ENCODE measurements around the gene ASCC2. TPM values are rescaled to one million over a fixed set of nuclear protein-coding genes. Genes with fewer than 3 reads are reported as not detected.

The ASCC2 gene, protein sequence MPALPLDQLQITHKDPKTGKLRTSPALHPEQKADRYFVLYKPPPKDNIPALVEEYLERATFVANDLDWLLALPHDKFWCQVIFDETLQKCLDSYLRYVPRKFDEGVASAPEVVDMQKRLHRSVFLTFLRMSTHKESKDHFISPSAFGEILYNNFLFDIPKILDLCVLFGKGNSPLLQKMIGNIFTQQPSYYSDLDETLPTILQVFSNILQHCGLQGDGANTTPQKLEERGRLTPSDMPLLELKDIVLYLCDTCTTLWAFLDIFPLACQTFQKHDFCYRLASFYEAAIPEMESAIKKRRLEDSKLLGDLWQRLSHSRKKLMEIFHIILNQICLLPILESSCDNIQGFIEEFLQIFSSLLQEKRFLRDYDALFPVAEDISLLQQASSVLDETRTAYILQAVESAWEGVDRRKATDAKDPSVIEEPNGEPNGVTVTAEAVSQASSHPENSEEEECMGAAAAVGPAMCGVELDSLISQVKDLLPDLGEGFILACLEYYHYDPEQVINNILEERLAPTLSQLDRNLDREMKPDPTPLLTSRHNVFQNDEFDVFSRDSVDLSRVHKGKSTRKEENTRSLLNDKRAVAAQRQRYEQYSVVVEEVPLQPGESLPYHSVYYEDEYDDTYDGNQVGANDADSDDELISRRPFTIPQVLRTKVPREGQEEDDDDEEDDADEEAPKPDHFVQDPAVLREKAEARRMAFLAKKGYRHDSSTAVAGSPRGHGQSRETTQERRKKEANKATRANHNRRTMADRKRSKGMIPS
- 10 to 100 TPM; 70.9 to 73.5 TPM for total RNA-seq

DNA sequence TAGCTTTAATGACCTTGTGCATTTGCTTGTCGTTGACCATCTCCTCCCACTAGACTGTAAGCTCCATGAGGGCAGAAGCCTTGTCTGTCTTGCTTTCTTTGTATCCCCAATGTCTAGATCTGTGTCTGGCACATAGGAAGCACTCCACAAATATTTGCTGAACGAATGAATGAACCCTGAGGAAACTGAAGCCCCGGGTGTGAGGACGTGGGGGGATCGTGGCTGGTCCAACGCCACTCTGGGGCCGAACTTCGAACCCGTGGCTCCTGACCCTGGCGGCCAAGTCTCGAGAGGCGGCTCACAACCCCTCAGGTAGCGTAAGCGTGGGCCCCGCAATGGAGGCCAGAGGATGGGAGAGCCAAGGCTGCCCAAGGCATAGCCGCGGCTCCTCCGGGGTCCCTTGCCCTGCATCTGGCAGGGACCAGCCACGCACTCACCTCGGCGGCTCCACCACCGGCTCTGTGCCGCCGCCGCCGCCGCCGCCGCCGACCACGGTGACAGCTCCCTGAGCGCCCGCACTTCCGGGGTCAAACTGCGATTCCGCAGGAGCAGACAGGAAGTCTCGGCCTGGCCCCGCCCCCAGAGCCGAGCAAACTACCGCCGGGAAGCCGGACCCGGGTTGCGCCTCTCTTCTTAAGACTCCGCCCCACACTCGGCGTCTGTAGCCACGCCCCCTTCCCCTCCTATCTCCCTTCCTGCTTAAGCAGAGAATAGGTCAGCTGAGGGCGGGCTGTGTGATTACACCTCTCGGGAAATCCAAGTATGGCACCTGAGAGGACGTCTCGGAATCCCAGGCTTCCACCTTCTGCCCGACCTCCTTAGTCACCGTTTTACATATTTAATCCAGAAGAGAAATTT, at the start of gene ASCC2:
ASCC2 (minus strand) TSS at position 534 of the 858 bp plus-strand sequence. CDS start 5,949 bp downstream, outside the sequence.
- Mint-ChIP-seq H3K4me3 (peak within 1 kb of the TSS; percentile 89), H3K9me3 (no peaks in the 10 kb centered on the region), H3K27ac (peak within 1 kb of the TSS; percentile 93), H3K4me1 (peaks cover 34% of the 10 kb centered on the region), H3K36me3 (peaks cover 5% of the 10 kb centered on the region), H3K27me3 (no peaks in the 10 kb centered on the region)
- DNase-seq, result peak; percentile 99

DNA sequence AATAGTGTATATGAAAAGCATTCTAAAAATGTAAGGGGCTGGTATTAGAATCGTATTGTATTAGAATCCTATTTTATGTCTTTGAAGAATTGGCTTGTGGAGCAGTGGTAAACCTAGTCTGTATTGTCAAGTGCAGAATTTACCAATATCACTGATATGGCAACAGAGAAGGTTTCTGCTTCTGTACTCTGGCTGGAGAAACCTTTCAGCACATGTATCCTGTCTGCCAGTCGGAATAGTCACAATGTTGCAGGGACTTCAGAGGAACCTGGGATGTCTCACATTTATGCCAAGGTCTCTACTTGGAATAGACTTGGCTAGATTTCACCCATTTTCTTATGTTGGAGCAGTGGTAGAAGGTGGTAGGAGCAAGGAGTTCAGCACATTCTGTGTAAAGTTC, 49.3 kb upstream of the ASCC2 start:
- no peak overlapping the region for H3K4me3 Mint-ChIP-seq
- no peak overlapping the region for H3K27ac Mint-ChIP-seq
- no peak for DNase-seq
- H3K9me3 Mint-ChIP-seq, result no peaks in the 10 kb centered on the region
- no peaks in the 10 kb centered on the region for H3K27me3 Mint-ChIP-seq
- H3K36me3 Mint-ChIP-seq, result peaks cover 4% of the 10 kb centered on the region
- H3K4me1 Mint-ChIP-seq, result peaks cover 15% of the 10 kb centered on the region

DNA sequence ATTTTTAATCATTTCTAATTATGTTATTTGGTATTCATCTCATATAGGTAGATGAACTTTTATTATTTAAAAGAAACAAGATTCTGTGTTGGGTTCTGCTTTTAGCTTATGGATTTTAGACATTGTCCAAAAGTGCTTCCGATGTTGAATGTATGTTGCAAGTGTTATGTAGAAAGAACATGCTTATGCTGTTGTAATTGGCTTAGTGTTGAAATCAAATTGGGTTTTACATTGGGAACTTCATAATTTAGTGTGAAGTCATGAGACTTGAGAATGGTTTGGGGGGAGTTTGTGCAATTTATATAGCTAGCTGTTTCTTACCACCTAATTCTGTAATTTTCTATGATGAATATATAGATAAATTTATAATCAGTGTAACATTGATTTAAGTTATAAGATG, 48.5 kb upstream of the ASCC2 start:
- DNase-seq, result no peak
- peaks cover 12% of the 10 kb centered on the region for H3K4me1 Mint-ChIP-seq
- peaks cover 4% of the 10 kb centered on the region for H3K36me3 Mint-ChIP-seq
- no peaks in the 10 kb centered on the region for H3K9me3 Mint-ChIP-seq
- no peak overlapping the region for H3K4me3 Mint-ChIP-seq
- no peak overlapping the region for H3K27ac Mint-ChIP-seq
- H3K27me3 Mint-ChIP-seq, result no peaks in the 10 kb centered on the region

DNA sequence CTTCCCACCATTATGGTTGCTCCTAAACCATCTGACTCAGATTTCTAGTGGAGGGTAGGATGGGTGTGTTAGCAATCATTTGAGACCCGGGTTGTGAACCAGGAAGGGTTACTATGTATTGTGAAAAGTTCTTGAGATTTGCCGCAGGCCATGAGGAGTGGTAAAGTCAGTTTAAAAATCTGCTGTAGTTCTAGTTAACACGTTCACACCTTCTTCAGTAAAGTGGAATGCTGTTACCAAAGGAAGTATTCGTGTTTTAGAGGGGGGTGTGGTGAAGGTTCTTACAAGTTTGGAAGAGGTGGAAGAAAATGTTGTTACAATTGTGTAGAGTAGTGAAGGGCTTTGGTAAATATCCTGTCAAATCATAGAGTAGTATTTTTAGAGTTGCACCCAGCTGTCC, 47.5 kb upstream of the ASCC2 start:
- no peak for DNase-seq
- Mint-ChIP-seq H3K9me3 (no peaks in the 10 kb centered on the region), H3K36me3 (peaks cover 4% of the 10 kb centered on the region), H3K4me3 (no peak overlapping the region), H3K27me3 (no peaks in the 10 kb centered on the region), H3K27ac (no peak overlapping the region), H3K4me1 (peaks cover 9% of the 10 kb centered on the region)

DNA sequence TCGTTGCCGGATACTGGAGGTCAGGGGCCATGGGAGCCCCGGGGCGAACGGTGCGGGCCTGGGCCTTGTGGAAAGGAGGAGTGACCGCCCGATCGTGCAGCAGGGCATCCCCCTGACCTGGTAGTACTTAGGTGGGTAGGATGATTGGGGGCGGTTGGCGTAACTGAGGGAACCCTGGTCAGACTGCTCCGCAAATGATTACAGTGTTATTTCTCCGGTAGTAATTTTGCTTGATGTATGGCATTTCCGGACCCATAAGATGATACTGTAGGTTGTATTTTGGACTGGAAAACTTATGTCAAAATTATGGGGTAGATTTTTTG, 45.7 kb upstream of the ASCC2 start:
- peaks cover 5% of the 10 kb centered on the region for H3K4me1 Mint-ChIP-seq
- peak overlapping the region; percentile 90 for H3K4me3 Mint-ChIP-seq
- peaks cover 4% of the 10 kb centered on the region for H3K36me3 Mint-ChIP-seq
- H3K9me3 Mint-ChIP-seq, result no peaks in the 10 kb centered on the region
- no peak for DNase-seq
- H3K27ac Mint-ChIP-seq, result peak overlapping the region; percentile 69
- no peaks in the 10 kb centered on the region for H3K27me3 Mint-ChIP-seq

DNA sequence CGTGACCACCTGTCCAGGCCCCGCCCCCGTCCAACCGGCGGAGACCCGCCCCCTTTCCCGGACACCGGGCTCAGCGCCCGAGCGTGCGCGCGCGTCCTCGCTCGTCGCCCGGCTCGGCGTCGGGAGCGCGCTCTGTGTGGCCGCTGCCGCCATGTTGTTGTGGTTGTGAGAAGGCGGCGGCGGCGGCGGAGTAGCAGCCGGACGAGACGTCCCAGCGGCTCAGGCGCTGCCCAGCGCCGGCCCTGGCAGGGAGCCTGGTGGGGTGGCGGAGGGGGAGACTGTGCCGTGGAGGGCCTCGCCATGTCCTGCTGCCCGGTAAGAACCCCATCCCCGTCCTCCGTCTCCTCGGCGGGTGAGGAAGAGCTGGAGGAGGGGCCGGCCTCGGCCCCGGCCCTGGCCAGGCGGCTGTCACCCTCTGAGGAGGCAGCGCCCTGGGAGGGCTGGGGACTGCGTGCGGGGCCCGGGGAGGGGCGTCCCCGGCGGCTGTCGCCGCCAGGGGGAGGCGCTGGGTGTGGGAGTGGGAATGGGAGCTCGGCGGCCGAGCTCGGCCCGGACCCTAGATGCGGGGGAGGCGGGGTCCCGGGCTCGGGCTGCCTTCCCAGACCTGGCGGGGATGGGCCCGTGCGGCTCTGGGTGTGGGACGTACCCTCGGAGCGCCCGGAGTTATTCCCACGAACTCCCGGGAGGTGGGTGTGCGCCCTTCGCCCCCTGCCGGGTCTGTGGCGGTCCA, 45.1 kb upstream of the ASCC2 start, which contains the start of gene MTMR3:
MTMR3 (plus strand) TSS at position 130 of the 730 bp plus-strand sequence. CDS start 87,886 bp downstream, outside the sequence.
- Mint-ChIP-seq H3K9me3 (no peaks in the 10 kb centered on the region), H3K4me3 (peak within 1 kb of the TSS; percentile 90), H3K27me3 (no peaks in the 10 kb centered on the region), H3K27ac (peak within 1 kb of the TSS; percentile 70), H3K36me3 (peaks cover 4% of the 10 kb centered on the region), H3K4me1 (peaks cover 5% of the 10 kb centered on the region)
- peak; percentile 95 for DNase-seq

DNA sequence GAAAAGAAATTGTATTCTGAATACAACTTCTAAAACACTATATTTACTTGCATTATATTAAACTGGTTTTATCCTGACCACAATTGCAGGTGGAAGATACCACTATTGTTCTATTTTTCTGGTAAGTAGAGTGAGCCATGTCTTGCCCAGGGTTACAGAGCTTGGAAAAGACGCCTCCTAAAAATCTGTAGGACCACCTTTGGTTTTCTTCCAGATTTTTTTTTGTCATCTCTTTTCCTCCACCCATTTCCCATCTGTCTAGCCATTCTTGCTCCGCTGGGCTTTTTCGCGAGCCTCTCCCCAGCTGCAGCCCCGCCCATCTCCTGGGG, 44.6 kb upstream of the ASCC2 start:
- peaks cover 5% of the 10 kb centered on the region for H3K4me1 Mint-ChIP-seq

DNA sequence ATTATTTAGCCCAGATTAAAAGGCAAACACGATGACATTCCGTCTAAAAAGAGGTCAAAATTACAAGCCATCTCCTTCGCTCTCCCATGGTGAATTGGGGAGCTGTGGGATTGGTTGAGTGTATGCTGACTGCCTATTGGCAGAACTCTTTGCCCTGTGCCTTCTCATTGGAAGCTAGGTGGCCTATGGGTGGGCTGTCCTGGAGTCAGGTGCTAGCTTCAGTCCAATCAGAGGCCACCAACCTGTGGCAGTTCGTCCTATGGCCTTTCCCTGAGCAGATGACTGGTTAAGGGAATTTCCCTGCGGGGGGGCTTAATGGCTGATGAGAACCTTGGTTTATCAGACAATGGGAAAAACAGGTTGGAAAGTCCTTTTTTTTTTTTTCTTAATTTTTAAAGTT, 41.7 kb upstream of the ASCC2 start:
- Mint-ChIP-seq H3K4me1 (peaks cover 4% of the 10 kb centered on the region), H3K27me3 (no peaks in the 10 kb centered on the region), H3K4me3 (no peak overlapping the region), H3K27ac (no peak overlapping the region), H3K36me3 (peaks cover 4% of the 10 kb centered on the region), H3K9me3 (no peaks in the 10 kb centered on the region)
- peak; percentile 34 for DNase-seq

More for the DNA sequence above, 44.6 kb upstream of the ASCC2 start:
- Mint-ChIP-seq H3K36me3 (peaks cover 4% of the 10 kb centered on the region), H3K4me3 (peak overlapping the region; percentile 90), H3K27ac (no peak overlapping the region), H3K27me3 (no peaks in the 10 kb centered on the region), H3K9me3 (no peaks in the 10 kb centered on the region)
- DNase-seq, result no peak

DNA sequence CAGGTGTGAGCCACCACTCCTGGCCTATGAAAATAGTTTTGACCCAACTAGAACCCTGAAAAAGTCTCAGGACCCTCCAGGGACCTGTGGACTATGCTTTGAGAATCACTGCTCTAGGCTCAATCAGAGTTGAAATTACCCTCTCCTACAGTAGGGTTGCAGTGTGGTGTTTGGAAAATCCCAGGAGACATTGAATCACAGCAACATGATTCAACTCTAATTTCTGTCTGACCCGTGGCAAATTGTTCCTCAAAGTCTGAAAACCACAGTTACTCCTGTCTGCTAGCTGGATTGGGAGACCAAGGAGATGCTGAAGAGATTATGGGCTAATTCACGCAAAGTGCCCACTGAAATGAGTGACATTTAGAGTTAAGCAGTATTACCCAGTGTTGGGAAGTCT, 39.5 kb upstream of the ASCC2 start:
- H3K4me3 Mint-ChIP-seq, result no peak overlapping the region
- DNase-seq, result no peak
- no peaks in the 10 kb centered on the region for H3K9me3 Mint-ChIP-seq
- no peaks in the 10 kb centered on the region for H3K4me1 Mint-ChIP-seq
- H3K36me3 Mint-ChIP-seq, result no peaks in the 10 kb centered on the region
- H3K27me3 Mint-ChIP-seq, result no peaks in the 10 kb centered on the region
- H3K27ac Mint-ChIP-seq, result no peak overlapping the region

DNA sequence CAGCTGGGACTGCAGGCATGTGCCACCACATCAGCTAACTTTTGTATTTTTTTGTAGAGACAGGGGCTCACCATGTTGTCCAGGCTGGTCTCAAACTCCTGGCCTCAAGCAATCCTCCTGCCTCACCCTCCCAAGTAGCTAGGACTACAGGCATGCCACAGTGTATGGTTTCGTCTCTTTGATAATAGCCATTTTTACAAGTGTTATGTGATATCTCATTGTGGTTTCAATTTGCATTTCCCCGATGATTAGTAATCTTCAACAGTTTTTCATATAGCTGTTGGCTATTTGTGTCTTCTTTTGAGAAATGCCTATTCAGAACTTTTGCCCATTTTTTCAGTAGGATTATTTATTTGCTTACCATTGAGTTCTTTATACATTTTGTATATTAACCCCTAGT, 35.9 kb upstream of the ASCC2 start:
- Mint-ChIP-seq H3K27ac (no peak overlapping the region), H3K36me3 (no peaks in the 10 kb centered on the region), H3K4me3 (no peak overlapping the region), H3K4me1 (peaks cover 5% of the 10 kb centered on the region), H3K27me3 (no peaks in the 10 kb centered on the region), H3K9me3 (no peaks in the 10 kb centered on the region)
- DNase-seq, result no peak

DNA sequence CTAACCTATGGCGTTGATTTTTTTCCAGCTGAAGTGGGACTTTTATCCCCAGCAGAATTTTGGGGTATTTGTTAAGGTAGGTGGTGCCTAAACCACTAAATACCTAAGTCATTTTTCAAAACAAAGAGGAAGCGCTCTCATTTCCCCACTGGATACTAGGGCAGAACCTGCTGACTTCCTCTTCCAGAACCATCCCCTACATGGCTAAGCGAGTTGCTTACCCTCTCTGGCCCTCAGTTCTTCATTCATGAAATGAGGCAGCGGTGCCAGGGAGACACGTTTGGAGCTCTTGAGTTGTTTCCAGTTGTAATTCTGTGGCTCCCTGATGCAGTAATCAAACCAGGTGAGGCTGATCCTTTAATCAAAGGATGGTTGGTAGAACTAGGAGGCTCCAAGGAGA, 34.9 kb upstream of the ASCC2 start:
- no peak for DNase-seq
- H3K27ac Mint-ChIP-seq, result no peak overlapping the region
- H3K27me3 Mint-ChIP-seq, result no peaks in the 10 kb centered on the region
- H3K4me1 Mint-ChIP-seq, result peaks cover 5% of the 10 kb centered on the region
- no peaks in the 10 kb centered on the region for H3K36me3 Mint-ChIP-seq
- no peaks in the 10 kb centered on the region for H3K9me3 Mint-ChIP-seq
- no peak overlapping the region for H3K4me3 Mint-ChIP-seq

DNA sequence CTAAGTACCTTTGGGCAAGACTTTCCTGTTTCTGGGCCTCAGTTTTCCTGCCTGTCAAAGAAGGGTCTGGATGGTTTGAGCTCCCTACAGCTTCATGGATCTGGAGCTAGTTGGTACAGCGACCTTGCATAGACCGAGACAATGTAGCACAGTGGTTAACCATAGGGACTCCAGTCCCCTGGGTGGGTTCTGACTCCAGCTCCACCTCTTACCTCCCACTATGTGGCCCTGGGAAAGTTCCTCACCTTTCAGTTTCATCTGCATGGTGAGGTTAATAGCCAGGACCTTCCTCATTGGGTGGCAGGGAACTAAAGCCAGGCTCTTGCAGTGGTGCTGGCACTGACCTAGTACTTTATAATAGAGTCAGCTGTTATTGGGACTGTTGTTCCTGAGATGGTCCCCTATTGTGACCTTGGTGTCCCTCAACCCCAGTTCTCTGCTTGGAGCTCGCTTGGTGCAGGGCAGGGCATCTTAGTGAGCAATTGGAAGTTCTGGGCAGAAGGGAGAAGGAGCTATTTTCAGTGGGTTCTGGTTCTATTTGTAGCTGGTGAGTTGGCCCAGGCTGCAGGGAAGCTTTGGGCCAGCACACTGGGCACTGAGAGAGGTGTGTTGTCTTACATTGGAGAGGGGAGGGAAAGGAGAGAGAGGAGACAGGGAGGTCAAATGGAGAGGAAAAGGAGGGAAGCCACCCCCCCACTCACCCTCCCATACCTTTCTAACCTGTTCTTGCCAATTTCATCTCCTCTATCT, 34.2 kb upstream of the ASCC2 start:
- no peak for DNase-seq
- H3K36me3 Mint-ChIP-seq, result no peaks in the 10 kb centered on the region
- H3K27ac Mint-ChIP-seq, result no peak overlapping the region
- H3K27me3 Mint-ChIP-seq, result no peaks in the 10 kb centered on the region
- peaks cover 5% of the 10 kb centered on the region for H3K4me1 Mint-ChIP-seq
- no peak overlapping the region for H3K4me3 Mint-ChIP-seq
- H3K9me3 Mint-ChIP-seq, result no peaks in the 10 kb centered on the region

DNA sequence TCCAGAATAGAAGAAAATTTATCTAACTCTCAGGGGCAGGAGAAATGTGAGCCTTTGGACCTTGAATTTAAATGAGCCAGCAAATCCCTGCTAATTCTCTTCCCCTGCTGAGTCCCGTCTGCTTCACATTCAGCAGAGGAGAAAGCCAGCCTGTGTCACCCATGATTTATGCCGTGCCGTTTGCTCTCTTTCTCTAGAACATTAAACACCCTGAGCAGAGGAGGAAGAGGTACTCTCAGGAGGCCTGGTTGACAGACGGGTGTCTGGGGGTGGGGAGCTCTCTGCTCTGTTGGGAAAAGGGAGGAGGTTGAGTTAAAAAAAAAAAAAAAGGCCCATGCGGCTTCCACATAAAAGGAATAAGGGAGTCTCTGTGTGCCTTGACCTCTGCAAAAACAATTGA, 33.6 kb upstream of the ASCC2 start:
- H3K9me3 Mint-ChIP-seq, result no peaks in the 10 kb centered on the region
- no peaks in the 10 kb centered on the region for H3K36me3 Mint-ChIP-seq
- H3K4me1 Mint-ChIP-seq, result peaks cover 5% of the 10 kb centered on the region
- H3K4me3 Mint-ChIP-seq, result no peak overlapping the region
- H3K27ac Mint-ChIP-seq, result no peak overlapping the region
- no peak for DNase-seq
- no peaks in the 10 kb centered on the region for H3K27me3 Mint-ChIP-seq

DNA sequence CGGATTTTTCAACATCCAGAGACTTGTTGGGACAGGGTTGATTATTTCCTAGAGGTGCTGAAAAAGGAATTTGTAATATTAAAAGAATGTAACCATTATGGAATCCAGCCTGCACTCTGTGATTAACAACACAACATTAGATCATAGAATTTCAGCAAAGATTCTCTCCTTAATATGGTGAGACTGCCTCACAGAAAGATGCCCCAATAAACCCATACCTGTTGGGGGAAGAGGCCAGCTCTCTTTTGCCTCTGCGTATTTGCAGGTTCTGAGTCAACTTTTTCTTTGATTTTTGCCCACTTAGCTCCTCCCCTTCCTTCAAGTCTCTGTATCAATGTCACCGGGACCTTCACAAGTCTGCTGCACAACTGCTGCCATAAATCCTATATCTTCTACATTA, 32.5 kb upstream of the ASCC2 start:
- no peak overlapping the region for H3K4me3 Mint-ChIP-seq
- H3K9me3 Mint-ChIP-seq, result no peaks in the 10 kb centered on the region
- no peak overlapping the region for H3K27ac Mint-ChIP-seq
- H3K27me3 Mint-ChIP-seq, result no peaks in the 10 kb centered on the region
- no peaks in the 10 kb centered on the region for H3K36me3 Mint-ChIP-seq
- no peak for DNase-seq
- H3K4me1 Mint-ChIP-seq, result peaks cover 5% of the 10 kb centered on the region
